ENCODE data around the gene KIAA1671. TPM values are rescaled to one million over a fixed set of nuclear protein-coding genes. Genes with fewer than 3 reads are reported as not detected.

The KIAA1671 gene
- total RNA-seq, 1 donor from 2014 or later = 20.6 TPM

- no peak for DNase-seq
Observed at GRCh38 chr22:25045159-25045558, 92.6 kb downstream of the KIAA1671 start.

GRCh38 chr22:25048071-25048470 lies 95.6 kb downstream of the KIAA1671 start:
- DNase-seq = no peak

GRCh38 chr22:25048659-25049647 lies 96.4 kb downstream of the KIAA1671 start:
- DNase-seq = peak; percentile 7

- no peak for DNase-seq
Observed at GRCh38 chr22:25049770-25050169, 97.3 kb downstream of the KIAA1671 start.

- no peak for DNase-seq
Observed at GRCh38 chr22:25050566-25050965, 98.0 kb downstream of the KIAA1671 start.

- DNase-seq = no peak
Observed at GRCh38 chr22:25051073-25051472, 98.6 kb downstream of the KIAA1671 start.

- DNase-seq = no peak
Observed at GRCh38 chr22:25051983-25052710, 99.6 kb downstream of the KIAA1671 start.

- no peak for DNase-seq
Observed at GRCh38 chr22:25053153-25053805, 100.8 kb downstream of the KIAA1671 start.

GRCh38 chr22:25054943-25055511 lies 102.5 kb downstream of the KIAA1671 start:
- DNase-seq = no peak

GRCh38 chr22:25057013-25057881 lies 104.7 kb downstream of the KIAA1671 start:
- peak; percentile 16 for DNase-seq

- no peak for DNase-seq
Observed at GRCh38 chr22:25059438-25059837, 106.9 kb downstream of the KIAA1671 start.

GRCh38 chr22:25060522-25061071 lies 108.1 kb downstream of the KIAA1671 start:
- DNase-seq = no peak

GRCh38 chr22:25061134-25061533 lies 108.6 kb downstream of the KIAA1671 start:
- DNase-seq = no peak

- DNase-seq = no peak
Observed at GRCh38 chr22:25061605-25062376, 109.3 kb downstream of the KIAA1671 start.

GRCh38 chr22:25062386-25063085 lies 110.0 kb downstream of the KIAA1671 start:
- no peak for DNase-seq

GRCh38 chr22:25064894-25065560 lies 112.5 kb downstream of the KIAA1671 start:
- no peak for DNase-seq

GRCh38 chr22:25066861-25067435 lies 114.4 kb downstream of the KIAA1671 start:
- DNase-seq = no peak

GRCh38 chr22:25067851-25068421 lies 115.4 kb downstream of the KIAA1671 start:
- no peak for DNase-seq
